ENCODE measurements around the gene CFAP251. TPM values are rescaled to one million over a fixed set of nuclear protein-coding genes. Genes with fewer than 3 reads are reported as not detected.

The CFAP251 gene
- total RNA-seq, 1 experiment from 2014 or later, result 3.2 TPM

GRCh38 chr12:121894633-121895032 is 23.8 kb upstream of the CFAP251 start:
- peaks cover 5% of the 10 kb centered on the region for H3F3A ChIP-seq (ENCODE audit: low read length, unreplicated experiment)
- ChIA-PET CTCF (no interaction called here), POLR2A (ENCODE audit: unreplicated experiment) (no interaction called here)
- peak; percentile 51; the same call in 1 of the 2 replicates for TF ChIP-seq CTCF (conservative IDR thresholded peaks at IDR 0.05; ENCODE audit: low read depth, low read length)
- TF ChIP-seq EZH2phosphoT487 (IDR thresholded peaks at IDR 0.05; ENCODE audit: borderline replicate concordance, low read length), result no peak
- no peak for TF ChIP-seq EZH2 (IDR thresholded peaks at IDR 0.05; ENCODE audit: low read length, unreplicated experiment)
- H3K9ac ChIP-seq (ENCODE audit: low read length), result no peak overlapping the region
- no peak overlapping the region for H2AFZ ChIP-seq (ENCODE audit: low read length)
- no peak overlapping the region for H3K4me3 ChIP-seq (ENCODE audit: low read length)
- peak overlapping the region; percentile 60; the same call in 1 of the 2 replicates for H3K4me2 ChIP-seq (ENCODE audit: low read length)
- 0 out of 2 replicates have a peak overlapping the region, but pooled peaks have one; percentile 37 for H3K27ac ChIP-seq (ENCODE audit: low read length)
- peaks cover 6% of the 10 kb centered on the region; the same call in 1 of the 2 replicates for H4K20me1 ChIP-seq (ENCODE audit: low read length)
- peaks cover 25% of the 10 kb centered on the region for H3K4me1 ChIP-seq (ENCODE audit: insufficient read depth, low read length)
- BruUV-seq (replicated peaks), result no TSS peak
- no peaks in the 10 kb centered on the region for H3K9me3 ChIP-seq (ENCODE audit: low read length)
- DNase-seq (peak; percentile 12), ATAC-seq (no peak)
- peaks cover 66% of the 10 kb centered on the region for H3K79me2 ChIP-seq (ENCODE audit: low read length)
- no peaks in the 10 kb centered on the region for H3K27me3 ChIP-seq (ENCODE audit: low read length)
- intact Hi-C loops (cut with micrococcal nuclease), result no loop called here
- H3K36me3 ChIP-seq (ENCODE audit: low read depth, low read length), result peaks cover 43% of the 10 kb centered on the region
- H3K9me2 ChIP-seq (replicated peaks; ENCODE audit: low read length), result no peaks in the 10 kb centered on the region

GRCh38 chr12:121898287-121898686 is 20.1 kb upstream of the CFAP251 start:
- Histone ChIP-seq H3K9me3 (ENCODE audit: low read length) (no peaks in the 10 kb centered on the region), H3K9ac (ENCODE audit: low read length) (no peak overlapping the region), H3K4me2 (ENCODE audit: low read length) (no peak overlapping the region), H2AFZ (ENCODE audit: low read length) (no peak overlapping the region), H3K27ac (ENCODE audit: low read length) (no peak overlapping the region), H3K9me2 (replicated peaks; ENCODE audit: low read length) (no peaks in the 10 kb centered on the region), H3K4me3 (ENCODE audit: low read length) (no peak overlapping the region), H4K20me1 (ENCODE audit: low read length) (peaks cover 5% of the 10 kb centered on the region; the same call in 1 of the 2 replicates), H3K79me2 (ENCODE audit: low read length) (peaks cover 32% of the 10 kb centered on the region), H3K36me3 (ENCODE audit: low read depth, low read length) (peaks cover 65% of the 10 kb centered on the region), H3K27me3 (ENCODE audit: low read length) (no peaks in the 10 kb centered on the region), H3F3A (ENCODE audit: low read length, unreplicated experiment) (peaks cover 5% of the 10 kb centered on the region), H3K4me1 (ENCODE audit: insufficient read depth, low read length) (peaks cover 14% of the 10 kb centered on the region)
- no TSS peak for BruUV-seq (replicated peaks)
- POLR2A ChIA-PET (ENCODE audit: unreplicated experiment), result no interaction called here
- CTCF ChIA-PET, result no interaction called here
- TF ChIP-seq EZH2 (IDR thresholded peaks at IDR 0.05; ENCODE audit: low read length, unreplicated experiment) (no peak), EZH2phosphoT487 (IDR thresholded peaks at IDR 0.05; ENCODE audit: borderline replicate concordance, low read length) (no peak), CTCF (conservative IDR thresholded peaks at IDR 0.05; ENCODE audit: low read depth, low read length) (no peak)
- no peak for DNase-seq
- no peak for ATAC-seq
- intact Hi-C loops (cut with micrococcal nuclease), result no loop called here

DNA sequence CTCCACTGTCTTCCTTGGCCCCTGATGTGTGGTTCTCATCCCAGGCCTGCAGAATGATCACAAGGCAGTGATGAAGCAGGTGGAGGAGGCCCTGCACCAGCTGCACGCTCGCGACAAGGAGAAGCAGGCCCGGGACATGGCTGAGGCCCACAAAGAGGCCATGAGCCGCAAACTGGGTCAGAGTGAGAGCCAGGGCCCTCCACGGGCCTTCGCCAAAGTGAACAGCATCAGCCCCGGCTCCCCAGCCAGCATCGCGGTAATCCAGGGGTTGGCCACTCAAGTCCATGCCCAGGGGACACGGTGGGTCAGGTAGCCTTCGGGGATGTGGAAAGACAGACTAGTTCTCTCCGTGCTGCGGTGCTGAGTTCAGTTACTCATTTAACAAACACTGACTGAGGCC is 18.8 kb upstream of the CFAP251 start:
- Histone ChIP-seq H3K9me3 (ENCODE audit: low read length) (no peaks in the 10 kb centered on the region), H3K27me3 (ENCODE audit: low read length) (no peaks in the 10 kb centered on the region), H3K4me3 (ENCODE audit: low read length) (no peak overlapping the region), H3K27ac (ENCODE audit: low read length) (no peak overlapping the region), H3K4me2 (ENCODE audit: low read length) (no peak overlapping the region), H4K20me1 (ENCODE audit: low read length) (no peaks in the 10 kb centered on the region), H3K4me1 (ENCODE audit: insufficient read depth, low read length) (peaks cover 2% of the 10 kb centered on the region), H3K9ac (ENCODE audit: low read length) (no peak overlapping the region), H3K79me2 (ENCODE audit: low read length) (peaks cover 19% of the 10 kb centered on the region), H3K9me2 (replicated peaks; ENCODE audit: low read length) (no peaks in the 10 kb centered on the region), H3F3A (ENCODE audit: low read length, unreplicated experiment) (no peaks in the 10 kb centered on the region), H3K36me3 (ENCODE audit: low read depth, low read length) (peaks cover 72% of the 10 kb centered on the region), H2AFZ (ENCODE audit: low read length) (no peak overlapping the region)
- ChIA-PET POLR2A (ENCODE audit: unreplicated experiment) (no interaction called here), CTCF (no interaction called here)
- no peak for ATAC-seq
- no peak for TF ChIP-seq EZH2 (IDR thresholded peaks at IDR 0.05; ENCODE audit: low read length, unreplicated experiment)
- TF ChIP-seq CTCF (conservative IDR thresholded peaks at IDR 0.05; ENCODE audit: low read depth, low read length), result no peak
- TF ChIP-seq EZH2phosphoT487 (IDR thresholded peaks at IDR 0.05; ENCODE audit: borderline replicate concordance, low read length), result no peak
- no peak for DNase-seq
- no TSS peak for BruUV-seq (replicated peaks)
- intact Hi-C loops (cut with micrococcal nuclease), result no loop called here
